ENCODE results near the gene GRIK4.
"Not testable (repeated sequence)": the region's sequence is repeated elsewhere in the genome, so short reads cannot be mapped to it uniquely, and the experiment has no call there.

Gene GRIK4

GRCh38 chr11:120606211-120607010 is 94.9 kb downstream of the GRIK4 start:
- no peak for DNase-seq (ENCODE audit: low spot score)

- no peak for DNase-seq (ENCODE audit: low spot score)
Observed at GRCh38 chr11:120608061-120608460, 96.5 kb downstream of the GRIK4 start.

GRCh38 chr11:120608760-120609211 is 97.2 kb downstream of the GRIK4 start:
- no peak for DNase-seq (ENCODE audit: low spot score)

GRCh38 chr11:120610111-120610510 is 98.6 kb downstream of the GRIK4 start:
- no peak for DNase-seq (ENCODE audit: low spot score)

GRCh38 chr11:120611581-120611980 is 100.0 kb downstream of the GRIK4 start:
- DNase-seq (ENCODE audit: low spot score): no peak

- DNase-seq (ENCODE audit: low spot score): no peak
Observed at GRCh38 chr11:120612513-120613263, 101.1 kb downstream of the GRIK4 start.

GRCh38 chr11:120613264-120614226 is 102.0 kb downstream of the GRIK4 start:
- DNase-seq (ENCODE audit: low spot score): no peak

- DNase-seq (ENCODE audit: low spot score): no peak
Observed at GRCh38 chr11:120615391-120615790, 103.8 kb downstream of the GRIK4 start.

GRCh38 chr11:120618399-120618798 is 106.9 kb downstream of the GRIK4 start:
- no peak for DNase-seq (ENCODE audit: low spot score)

- DNase-seq (ENCODE audit: low spot score): no peak
Observed at GRCh38 chr11:120622189-120622875, 110.8 kb downstream of the GRIK4 start.

- DNase-seq (ENCODE audit: low spot score): not testable (repeated sequence)
Observed at GRCh38 chr11:120624992-120625391, 113.4 kb downstream of the GRIK4 start.

- DNase-seq (ENCODE audit: low spot score): no peak
Observed at GRCh38 chr11:120625565-120625964, 114.0 kb downstream of the GRIK4 start.

- DNase-seq (ENCODE audit: low spot score): no peak
Observed at GRCh38 chr11:120626791-120627190, 115.2 kb downstream of the GRIK4 start.

- no peak for DNase-seq (ENCODE audit: low spot score)
Observed at GRCh38 chr11:120627327-120628163, 116.0 kb downstream of the GRIK4 start.

GRCh38 chr11:120629407-120630080 is 118.0 kb downstream of the GRIK4 start:
- no peak for DNase-seq (ENCODE audit: low spot score)

- DNase-seq (ENCODE audit: low spot score): no peak
Observed at GRCh38 chr11:120630122-120630521, 118.6 kb downstream of the GRIK4 start.

GRCh38 chr11:120632579-120632978 is 121.0 kb downstream of the GRIK4 start:
- no peak for DNase-seq (ENCODE audit: low spot score)

- DNase-seq (ENCODE audit: low spot score): no peak
Observed at GRCh38 chr11:120633616-120634393, 122.3 kb downstream of the GRIK4 start.

- DNase-seq (ENCODE audit: low spot score): no peak
Observed at GRCh38 chr11:120634706-120635105, 123.2 kb downstream of the GRIK4 start.
